B cell (primary cell): Measurements from ENCODE around the gene ARFGEF2.

Experiments used
- EZH2 ChIP-seq: IDR thresholded peaks from 2 replicates; pipeline ENCODE4 v1.6.1; 2012; ENCODE audit warnings: borderline replicate concordance, low read depth, mild to moderate bottlenecking, moderate library complexity, low read length; ENCODE audit not compliant: insufficient read depth, poor library complexity, severe bottlenecking
- TF ChIP-seq, protein P1 (sequence below): fragments of 200-600 bp; IDR thresholded peaks from one replicate; pipeline ENCODE4 v1.8.0; 2022; ENCODE audit warnings: antibody characterized with exemption, mild to moderate bottlenecking

DNA sequence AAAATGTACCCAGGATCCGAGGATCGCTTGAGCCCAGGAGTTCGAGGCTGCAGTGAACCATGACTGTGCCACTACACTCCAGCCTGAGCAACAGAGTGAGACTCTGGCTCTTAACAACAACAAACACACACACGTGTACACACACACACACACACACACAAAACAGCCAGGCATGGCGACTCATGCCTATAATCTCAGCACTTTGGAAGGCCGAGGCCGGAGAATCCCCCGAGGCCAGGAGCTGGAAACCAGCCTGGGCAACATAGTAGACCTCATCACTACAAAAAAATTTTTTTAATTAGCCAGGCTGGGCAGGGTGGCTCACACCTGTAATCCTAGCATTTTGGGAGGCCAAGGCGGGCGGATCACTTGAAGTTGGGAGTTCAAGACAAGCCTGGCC lies 23.3 kb upstream of the ARFGEF2 start:
- TF ChIP-seq, protein P1, sequence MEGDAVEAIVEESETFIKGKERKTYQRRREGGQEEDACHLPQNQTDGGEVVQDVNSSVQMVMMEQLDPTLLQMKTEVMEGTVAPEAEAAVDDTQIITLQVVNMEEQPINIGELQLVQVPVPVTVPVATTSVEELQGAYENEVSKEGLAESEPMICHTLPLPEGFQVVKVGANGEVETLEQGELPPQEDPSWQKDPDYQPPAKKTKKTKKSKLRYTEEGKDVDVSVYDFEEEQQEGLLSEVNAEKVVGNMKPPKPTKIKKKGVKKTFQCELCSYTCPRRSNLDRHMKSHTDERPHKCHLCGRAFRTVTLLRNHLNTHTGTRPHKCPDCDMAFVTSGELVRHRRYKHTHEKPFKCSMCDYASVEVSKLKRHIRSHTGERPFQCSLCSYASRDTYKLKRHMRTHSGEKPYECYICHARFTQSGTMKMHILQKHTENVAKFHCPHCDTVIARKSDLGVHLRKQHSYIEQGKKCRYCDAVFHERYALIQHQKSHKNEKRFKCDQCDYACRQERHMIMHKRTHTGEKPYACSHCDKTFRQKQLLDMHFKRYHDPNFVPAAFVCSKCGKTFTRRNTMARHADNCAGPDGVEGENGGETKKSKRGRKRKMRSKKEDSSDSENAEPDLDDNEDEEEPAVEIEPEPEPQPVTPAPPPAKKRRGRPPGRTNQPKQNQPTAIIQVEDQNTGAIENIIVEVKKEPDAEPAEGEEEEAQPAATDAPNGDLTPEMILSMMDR, result no peak
- TF ChIP-seq EZH2, result no peak
